SK-N-SH (cell line): Measurements from ENCODE around the gene HYCC1. TPM values are rescaled to one million over a fixed set of nuclear protein-coding genes. Genes with fewer than 3 reads are reported as not detected.

Source experiments
- CTCF ChIA-PET: fragments of 300-600, 350-600 bp; formaldehyde crosslinking; extraction: SDS; loops from one replicate; lab custom pipeline; 2021; lab: Yijun Ruan, JAX
- POLR2A ChIA-PET: fragments of 350-600 bp; sonication (Branson Sonifier 250); formaldehyde crosslinking; extraction: SDS; loops from one replicate; lab custom pipeline; 2020; ENCODE audit warnings: antibody characterized with exemption, inconsistent platforms; lab: Yijun Ruan, JAX
- DNase-seq: peaks from one replicate; pipeline ENCODE4 v3.0.0; 2012
- H2AFZ ChIP-seq: fragments of 200-600 bp; sonication (generic); 2 replicates; pipeline ENCODE4 v1.8.1; 2016; ENCODE audit warnings: antibody characterized with exemption, mild to moderate bottlenecking, low read depth
- H3F3A ChIP-seq: fragments of 200-600 bp; sonication (generic); replicated peaks from 2 replicates; pipeline ENCODE3; 2016; ENCODE audit warnings: antibody characterized with exemption, mild to moderate bottlenecking; ENCODE audit not compliant: insufficient read depth
- H3K27ac ChIP-seq, 2 experiments: fragments of 200-500 bp in 1 of 2; fragments of 200-600 bp in 1 of 2; sonication (Bioruptor generic) in 1 of 2; sonication (generic), shearing (Covaris generic) in 1 of 2; 2 replicates each; pipeline versions ENCODE4 v1.5.1 to v1.6.1; 2014 to 2016; ENCODE audit warnings: low read depth in 2 of 2, inconsistent platforms in 1 of 2, low read length in 1 of 2, mild to moderate bottlenecking in 1 of 2, mixed read lengths in 1 of 2
- H3K27me3 ChIP-seq: fragments of 200-600 bp; sonication (generic), shearing (Covaris generic); 2 replicates; pipeline ENCODE4 v1.6.1; 2016; ENCODE audit warnings: mixed run types; ENCODE audit not compliant: insufficient read depth
- H3K36me3 ChIP-seq, 2 experiments: fragments of 200-500 bp in 1 of 2; fragments of 200-600 bp in 1 of 2; sonication (Bioruptor generic) in 1 of 2; sonication (generic) in 1 of 2; replicated peaks in 1 of 2; 2 replicates each; pipeline versions ENCODE3 to v1.5.1; 2014 to 2016; ENCODE audit warnings: low read length in 1 of 2, mild to moderate bottlenecking in 1 of 2; ENCODE audit not compliant: insufficient read depth in 2 of 2, control insufficient read depth in 1 of 2
- H3K4me1 ChIP-seq, 2 experiments: fragments of 200-500 bp in 1 of 2; fragments of 200-600 bp in 1 of 2; sonication (Bioruptor generic) in 1 of 2; sonication (generic), shearing (Covaris generic) in 1 of 2; 2 replicates each; pipeline versions ENCODE4 v1.5.1 to v1.6.1; 2014 to 2016; ENCODE audit warnings: low read depth in 1 of 2, low read length in 1 of 2, mixed run types in 1 of 2; ENCODE audit not compliant: insufficient read depth in 2 of 2, control insufficient read depth in 1 of 2
- H3K4me2 ChIP-seq: fragments of 200-600 bp; sonication (generic), shearing (Covaris generic); 2 replicates; pipeline ENCODE4 v1.6.1; 2017; ENCODE audit warnings: mixed run types
- H3K4me3 ChIP-seq, 2 experiments: fragments of 200-500 bp in 1 of 2; fragments of 200-600 bp in 1 of 2; sonication (Bioruptor generic) in 1 of 2; sonication (generic), shearing (Covaris generic) in 1 of 2; 2 replicates each; pipeline versions ENCODE4 v1.5.1 to v1.8.1; 2014 to 2016; ENCODE audit warnings: low read depth in 2 of 2, inconsistent platforms in 1 of 2, low read length in 1 of 2, mild to moderate bottlenecking in 1 of 2, mixed read lengths in 1 of 2, moderate library complexity in 1 of 2
- H3K79me2 ChIP-seq: fragments of 200-600 bp; sonication (generic); 2 replicates; pipeline ENCODE4 v1.8.1; 2017; ENCODE audit warnings: mild to moderate bottlenecking; ENCODE audit not compliant: insufficient read depth
- H3K9ac ChIP-seq: fragments of 200-600 bp; sonication (generic); 2 replicates; pipeline ENCODE4 v1.6.1; 2017; ENCODE audit warnings: mixed run types
- H3K9me2 ChIP-seq: fragments of 200-600 bp; sonication (generic); 2 replicates; pipeline ENCODE4 v1.6.1; 2017; ENCODE audit warnings: mixed run types
- H3K9me3 ChIP-seq: fragments of 200-600 bp; sonication (generic); 2 replicates; pipeline ENCODE4 v1.6.1; 2017; ENCODE audit warnings: mixed run types, mild to moderate bottlenecking, moderate library complexity
- H4K20me1 ChIP-seq: fragments of 200-600 bp; sonication (generic); 2 replicates; pipeline ENCODE4 v1.6.1; 2017; ENCODE audit warnings: mild to moderate bottlenecking, mixed run types; ENCODE audit not compliant: insufficient read depth
- CHD2 ChIP-seq: fragments of 150-350 bp; IDR thresholded peaks from 2 replicates; pipeline ENCODE4 v1.6.1; 2018; ENCODE audit warnings: low read length; ENCODE audit not compliant: partially characterized antibody
- ELF1 ChIP-seq: IDR thresholded peaks from 2 replicates; pipeline ENCODE4 v1.4.0; 2012
- EP300 ChIP-seq, 2 experiments: IDR thresholded peaks; 2 replicates each; pipeline versions ENCODE4 v1.4.0 to v1.6.1; 2012; ENCODE audit warnings: borderline replicate concordance in 1 of 2, low read depth in 1 of 2, low read length in 1 of 2
- FOSL2 ChIP-seq: IDR thresholded peaks from 2 replicates; pipeline ENCODE4 v1.4.0; 2012; ENCODE audit warnings: low read depth, mild to moderate bottlenecking, moderate library complexity, borderline replicate concordance
- FOXM1 ChIP-seq: IDR thresholded peaks from 2 replicates; pipeline ENCODE4 v1.4.0; 2012; ENCODE audit warnings: low read depth, mild to moderate bottlenecking
- GATA2 ChIP-seq: sonication (generic); formaldehyde crosslinking; IDR thresholded peaks from 2 replicates; pipeline ENCODE4 v1.5.0; 2020; ENCODE audit warnings: mild to moderate bottlenecking, missing genetic modification reagents
- MEF2A ChIP-seq: IDR thresholded peaks from 2 replicates; pipeline ENCODE4 v1.4.0; 2012; ENCODE audit warnings: low read depth, borderline replicate concordance
- NFIC ChIP-seq: IDR thresholded peaks from 2 replicates; pipeline ENCODE4 v1.4.0; 2012; ENCODE audit warnings: borderline replicate concordance
- NRF1 ChIP-seq: IDR thresholded peaks from 2 replicates; pipeline ENCODE4 v1.6.1; 2012; ENCODE audit warnings: low read depth, mild to moderate bottlenecking, low read length
- PBX3 ChIP-seq: IDR thresholded peaks from 2 replicates; pipeline ENCODE4; 2012
- POLR2AphosphoS5 ChIP-seq: IDR thresholded peaks from 2 replicates; pipeline ENCODE4 v1.6.1; 2012; ENCODE audit warnings: low read depth, low read length
- RAD21 ChIP-seq: IDR thresholded peaks from 2 replicates; pipeline ENCODE4 v1.6.1; 2012; ENCODE audit warnings: mild to moderate bottlenecking, low read length
- REST ChIP-seq: IDR thresholded peaks from 2 replicates; pipeline ENCODE4 v1.6.1; 2012; ENCODE audit warnings: mild to moderate bottlenecking, low read depth, low read length, moderate library complexity
- SMC3 ChIP-seq: IDR thresholded peaks from 2 replicates; pipeline ENCODE4 v1.6.1; 2012; ENCODE audit warnings: low read depth, low read length, improper control_type of control experiment
- TAF1 ChIP-seq: IDR thresholded peaks from 2 replicates; pipeline ENCODE4 v1.6.1; 2012; ENCODE audit warnings: low read depth, mild to moderate bottlenecking, low read length, moderate library complexity, borderline replicate concordance
- TCF12 ChIP-seq: IDR thresholded peaks from 2 replicates; pipeline ENCODE4 v1.4.0; 2012
- TEAD4 ChIP-seq: IDR thresholded peaks from 2 replicates; pipeline ENCODE4 v1.4.0; 2012; ENCODE audit warnings: mild to moderate bottlenecking, borderline replicate concordance; ENCODE audit not compliant: insufficient read depth
- YY1 ChIP-seq: IDR thresholded peaks from 2 replicates; pipeline ENCODE4 v1.4.0; 2012; ENCODE audit warnings: low read depth, mild to moderate bottlenecking
- WGBS: methylation state at CpG from one replicate; pipeline ENCODE4 v1.1.6; 2017; ENCODE audit warnings: low lambda C conversion rate; 5-methylcytosine and 5-hydroxymethylcytosine counted together
- polyA plus RNA-seq, 3 experiments: library from polyadenylated mRNA; depleted of rRNA; stranded (reverse); fragments of >200 nt; gene quantifications; 2 replicates each; pipeline ENCODE4 v1.2.3, GENCODE V29; 2012
- TF ChIP-seq, protein P1 (sequence below): fragments of 200-600 bp; sonication (generic); IDR thresholded peaks from 2 replicates; pipeline ENCODE4 v1.6.1; 2017; ENCODE audit warnings: antibody characterized with exemption, mild to moderate bottlenecking, moderate library complexity

HYCC1 gene
- polyA plus RNA-seq, 1 of the 3 experiments (the other 2 are of a cell fraction) = 5.3 TPM

DNA sequence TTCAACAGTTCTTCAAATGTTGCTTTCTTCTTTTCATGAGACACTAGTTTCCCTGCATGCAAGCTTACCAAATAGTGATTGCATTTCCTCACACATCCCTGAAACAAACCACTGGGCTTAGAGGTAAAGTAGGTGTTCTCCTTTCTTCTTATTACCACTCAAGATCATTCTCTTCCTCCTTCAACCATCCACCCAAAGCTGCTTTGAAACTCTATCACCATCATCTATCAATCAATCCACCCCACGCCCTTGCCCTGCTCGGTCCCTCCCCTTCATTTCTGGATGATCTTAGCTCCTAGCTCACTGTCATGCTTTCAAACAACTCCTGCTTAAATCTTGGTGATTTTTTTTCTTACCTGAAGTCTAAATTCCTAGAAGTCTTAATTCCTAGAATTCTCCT is 18.9 kb downstream of the HYCC1 start:
- Histone ChIP-seq H3K9me2 (no peaks in the 10 kb centered on the region), H3K9me3 (no peaks in the 10 kb centered on the region), H3K4me2 (no peak overlapping the region), H3K36me3 (no peaks in the 10 kb centered on the region), H4K20me1 (no peaks in the 10 kb centered on the region), H3K9ac (no peak overlapping the region), H2AFZ (no peak overlapping the region)
- DNase-seq = no peak
- no peak for TF ChIP-seq ELF1
- TF ChIP-seq PBX3 = no peak
- no peak for TF ChIP-seq NRF1
- no peak for TF ChIP-seq TAF1
- TF ChIP-seq SMC3 = no peak
- no peak for TF ChIP-seq NFIC
- TF ChIP-seq POLR2AphosphoS5 = no peak
- no peak for TF ChIP-seq FOXM1
- TF ChIP-seq, all 33 proteins: peak for 0
- no peaks in the 10 kb centered on the region for H3F3A ChIP-seq
- no peak overlapping the region for H3K4me3 ChIP-seq
- CTCF ChIA-PET = interaction anchor here (1.5 kb wide), 1 partner anchor 61 kb away, joined by 6 read pairs; no protein-coding TSS in a partner anchor
- no peaks in the 10 kb centered on the region; a peak in 1 of 4 replicates for H3K4me1 ChIP-seq
- H3K27me3 ChIP-seq = no peaks in the 10 kb centered on the region
- H3K27ac ChIP-seq = no peak overlapping the region
- no peaks in the 10 kb centered on the region; the same call in 1 of the 2 replicates for H3K79me2 ChIP-seq
- POLR2A ChIA-PET = no interaction called here
- WGBS = 10% methylated on average over 2 of the region's 2 CpGs

DNA sequence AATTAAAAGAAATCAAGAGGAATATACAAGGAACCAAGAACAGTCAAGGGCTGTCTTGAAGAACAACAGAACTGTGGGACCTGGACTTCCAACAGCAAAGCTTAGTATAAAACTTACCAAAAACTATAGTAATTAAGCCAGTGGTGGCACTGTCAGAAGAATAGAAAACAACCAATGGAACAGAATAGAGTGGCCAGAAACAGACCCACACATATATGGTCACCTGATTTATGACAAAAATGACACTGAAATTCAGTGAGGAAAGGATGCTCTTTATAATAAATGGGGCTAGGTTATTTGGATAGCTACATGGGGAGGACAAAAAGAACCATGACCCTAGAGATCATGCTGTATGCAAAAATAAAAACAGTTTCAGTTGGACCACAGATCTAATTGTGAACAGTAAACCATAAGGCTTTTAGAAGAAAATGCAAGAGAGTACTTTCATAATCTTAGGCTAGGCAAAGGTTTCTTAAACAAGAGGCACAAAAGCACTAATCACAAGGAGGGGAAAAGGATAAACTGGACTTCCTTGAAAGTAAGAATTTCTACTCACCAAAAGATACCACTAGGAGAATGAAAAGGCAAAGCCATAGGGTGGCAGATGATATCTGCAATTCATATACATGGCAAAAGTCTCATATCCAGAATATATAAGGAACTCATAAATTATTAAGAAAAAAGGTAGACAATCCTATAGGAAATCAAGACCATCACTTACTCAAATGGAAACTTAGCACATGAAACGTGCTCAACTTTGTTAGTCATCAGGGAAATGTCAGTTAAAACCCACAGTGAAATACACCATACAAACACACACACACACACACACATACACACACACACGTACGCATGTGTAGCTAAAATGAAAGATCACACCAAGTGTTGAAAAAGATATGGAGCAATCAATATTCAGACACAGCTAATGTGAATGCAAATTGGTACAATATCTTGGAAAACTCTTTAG is 20.8 kb downstream of the HYCC1 start:
- H3F3A ChIP-seq = no peaks in the 10 kb centered on the region
- no peak overlapping the region for H3K9ac ChIP-seq
- H3K9me2 ChIP-seq = no peaks in the 10 kb centered on the region
- H3K4me2 ChIP-seq = no peak overlapping the region
- no peak overlapping the region for H3K4me3 ChIP-seq
- H3K9me3 ChIP-seq = no peaks in the 10 kb centered on the region
- DNase-seq = no peak
- no peaks in the 10 kb centered on the region for H3K27me3 ChIP-seq
- no peak overlapping the region for H2AFZ ChIP-seq
- ChIA-PET POLR2A (no interaction called here), CTCF (interaction anchor here (1.2 kb wide), 1 partner anchor 11 kb away, joined by 3 read pairs; no protein-coding TSS in a partner anchor)
- no peaks in the 10 kb centered on the region for H3K36me3 ChIP-seq
- no peaks in the 10 kb centered on the region; a peak in 1 of 4 replicates for H3K4me1 ChIP-seq
- H3K27ac ChIP-seq = no peak overlapping the region
- no peak for TF ChIP-seq ELF1
- TF ChIP-seq FOSL2 = no peak
- no peak for TF ChIP-seq GATA2 (CRISPR knock-in tag)
- no peak for TF ChIP-seq SMC3
- TF ChIP-seq NRF1 = no peak
- no peak for TF ChIP-seq YY1
- TF ChIP-seq EP300 (IDR thresholded peaks at IDR 0.05; ENCODE audit: borderline replicate concordance in 1 of 2, low read depth in 1 of 2, low read length in 1 of 2) = no peak
- no peak for TF ChIP-seq TCF12
- no peak for TF ChIP-seq TEAD4
- no peak for TF ChIP-seq POLR2AphosphoS5
- no peak for TF ChIP-seq CHD2
- TF ChIP-seq, protein P1, sequence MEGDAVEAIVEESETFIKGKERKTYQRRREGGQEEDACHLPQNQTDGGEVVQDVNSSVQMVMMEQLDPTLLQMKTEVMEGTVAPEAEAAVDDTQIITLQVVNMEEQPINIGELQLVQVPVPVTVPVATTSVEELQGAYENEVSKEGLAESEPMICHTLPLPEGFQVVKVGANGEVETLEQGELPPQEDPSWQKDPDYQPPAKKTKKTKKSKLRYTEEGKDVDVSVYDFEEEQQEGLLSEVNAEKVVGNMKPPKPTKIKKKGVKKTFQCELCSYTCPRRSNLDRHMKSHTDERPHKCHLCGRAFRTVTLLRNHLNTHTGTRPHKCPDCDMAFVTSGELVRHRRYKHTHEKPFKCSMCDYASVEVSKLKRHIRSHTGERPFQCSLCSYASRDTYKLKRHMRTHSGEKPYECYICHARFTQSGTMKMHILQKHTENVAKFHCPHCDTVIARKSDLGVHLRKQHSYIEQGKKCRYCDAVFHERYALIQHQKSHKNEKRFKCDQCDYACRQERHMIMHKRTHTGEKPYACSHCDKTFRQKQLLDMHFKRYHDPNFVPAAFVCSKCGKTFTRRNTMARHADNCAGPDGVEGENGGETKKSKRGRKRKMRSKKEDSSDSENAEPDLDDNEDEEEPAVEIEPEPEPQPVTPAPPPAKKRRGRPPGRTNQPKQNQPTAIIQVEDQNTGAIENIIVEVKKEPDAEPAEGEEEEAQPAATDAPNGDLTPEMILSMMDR = no peak
- no peak for TF ChIP-seq MEF2A
- no peak for TF ChIP-seq RAD21
- no peak for TF ChIP-seq REST
- TF ChIP-seq FOXM1 = no peak
- H3K79me2 ChIP-seq = no peaks in the 10 kb centered on the region
- WGBS = 2% methylated on average over 3 of the region's 3 CpGs
- H4K20me1 ChIP-seq = no peaks in the 10 kb centered on the region
